SK-MEL-5 (cell line): ENCODE measurements around the gene CDHR1. TPM values are rescaled to one million over a fixed set of nuclear protein-coding genes. Genes with fewer than 3 reads are reported as not detected.

Experiments used
- DNase-seq: peaks from one replicate; pipeline ENCODE4 v3.0.0-alpha.2; 2016; ENCODE audit warnings: low read depth, low spot score
- in situ Hi-C: cut with HindIII; loops from 2 replicates; pipeline ENCODE4 v1.10.0; 2016; ENCODE audit warnings: low sequenced_read_pairs, high pct_unique_total_duplicates, low pct_unique_long_range_greater_than_20kb
- total RNA-seq: library from RNA; depleted of rRNA; stranded (reverse); fragments of >200 nt; shearing (Covaris generic); gene quantifications from 2 replicates; pipeline ENCODE4 v1.2.3, GENCODE V29; 2014; rRNA removed

The CDHR1 gene
- total RNA-seq, 1 experiment from 2014 or later = not detected

- no peak for DNase-seq
- in situ Hi-C loops = no loop called here
Measured at GRCh38 chr10:84269162-84269561, 74.8 kb downstream of the CDHR1 start.

Other genes starting within 250 kb of the CDHR1 start
- gene GHITM, start 55.0 kb upstream of the CDHR1 start, total RNA-seq = 246 and 275 TPM in 2 replicates
- gene GPR15LG, start 20.7 kb upstream of the CDHR1 start, total RNA-seq = not detected in 2 replicates
- not detected in 2 replicates for gene LRIT2, start 31.0 kb downstream of the CDHR1 start, total RNA-seq
- not detected in 2 replicates for gene LRIT1, start 47.0 kb downstream of the CDHR1 start, total RNA-seq
- 3.8 and 4.5 TPM in 2 replicates for gene RGR, start 50.5 kb downstream of the CDHR1 start, total RNA-seq
- gene CCSER2, start 134.1 kb downstream of the CDHR1 start, total RNA-seq = 15.6 TPM in 2 replicates